ENCODE results near the gene C16orf74. TPM values are rescaled to one million over a fixed set of nuclear protein-coding genes. Genes with fewer than 3 reads are reported as not detected.

Gene C16orf74
- polyA plus RNA-seq, 2 of the 4 experiments (the other 2 are of a cell fraction), result 3.8 to 9.1 TPM

DNA sequence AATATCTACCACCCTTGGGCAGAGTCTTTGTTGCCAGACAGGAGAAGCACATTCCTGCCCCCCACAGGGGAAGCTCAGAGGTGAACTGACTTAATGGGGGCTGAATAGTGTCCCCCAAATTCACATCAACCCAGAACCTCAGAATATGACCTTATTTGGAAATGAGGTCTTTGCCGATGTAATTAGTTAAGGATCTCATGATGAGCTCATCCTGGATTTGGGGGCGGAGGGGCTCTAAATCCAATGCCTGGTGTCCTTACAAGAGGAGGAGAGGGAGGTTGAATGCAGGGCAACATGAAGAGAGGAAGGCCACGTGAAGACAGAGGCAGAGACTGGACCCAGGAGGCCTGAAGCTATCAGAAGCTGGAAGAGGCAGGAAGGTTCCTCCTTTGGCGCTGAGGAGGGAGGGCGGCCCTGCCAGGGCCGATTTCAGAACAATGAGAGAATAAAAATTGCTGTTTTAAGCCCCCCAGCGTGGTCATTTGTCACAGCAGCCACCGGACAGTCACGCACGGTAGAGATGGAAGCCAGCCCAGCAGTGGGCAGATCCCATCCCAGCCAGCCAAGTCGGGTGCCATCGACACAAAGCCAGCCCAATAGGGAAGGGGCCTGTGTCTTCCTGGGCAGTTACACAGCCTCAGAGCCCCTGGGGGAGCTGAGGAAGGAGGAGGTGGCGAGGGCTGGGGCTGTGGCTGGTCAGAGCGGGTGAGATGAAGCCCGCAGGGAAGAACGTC, 21.3 kb downstream of the C16orf74 start:
- ATAC-seq (no peak), FAIRE-seq (no peak), DNase-seq (ENCODE audit: low read depth in 1 of 2, low spot score in 1 of 2) (no peak)
- Histone ChIP-seq H3K4me3 (no peak overlapping the region), H3K4me1 (no peaks in the 10 kb centered on the region), H3K27ac (no peak overlapping the region), H3K9me3 (no peaks in the 10 kb centered on the region), H3K4me2 (no peak overlapping the region)
- ChIA-PET CTCF (interaction anchor here (0.8 to 15.5 kb wide), 3 partner anchors 11 to 55 kb away, joined by 3 to 130 read pairs (median 4); no protein-coding TSS in a partner anchor), POLR2A (no interaction called here)
- no peak for TF ChIP-seq RFX5 (IDR thresholded peaks at IDR 0.05)
- WGBS (ENCODE audit: missing lambda C conversion rate), result 80% methylated on average over 16 of the region's 16 CpGs

DNA sequence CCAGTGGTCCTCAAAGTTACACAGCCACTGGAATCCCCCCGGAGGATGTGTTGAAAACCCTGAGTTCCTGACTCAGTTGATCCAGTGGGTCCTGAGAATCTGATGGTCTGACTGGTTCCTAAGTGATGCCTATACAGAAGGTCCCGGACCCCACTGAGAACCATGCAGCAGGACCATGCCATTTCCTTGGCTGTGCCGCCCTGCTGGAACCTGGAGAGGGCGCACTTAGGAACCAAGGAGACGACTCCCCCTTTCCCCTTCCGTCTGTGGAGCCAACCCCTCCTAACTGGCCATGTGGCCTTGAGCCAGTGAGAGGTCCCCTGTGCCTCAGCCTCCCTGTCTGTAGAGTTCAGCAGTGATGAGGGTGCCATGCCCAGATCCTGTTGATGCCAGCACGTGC, 22.0 kb downstream of the C16orf74 start:
- ChIA-PET POLR2A (no interaction called here), CTCF (interaction anchor here (0.9 to 15.5 kb wide), 2 partner anchors 10 to 54 kb away, joined by 4 to 130 read pairs; no protein-coding TSS in a partner anchor)
- TF ChIP-seq PBX3 (IDR thresholded peaks at IDR 0.05) (no peak), POLR2AphosphoS2 (conservative IDR thresholded peaks at IDR 0.05; ENCODE audit: low read length) (no peak), NR3C1 (IDR thresholded peaks at IDR 0.05) (no peak), RCOR1 (IDR thresholded peaks at IDR 0.05; ENCODE audit: low read depth, low read length) (no peak), HES2 (IDR thresholded peaks at IDR 0.05) (no peak), MAFK (IDR thresholded peaks at IDR 0.05; ENCODE audit: partially characterized antibody) (no peak), JUNB (IDR thresholded peaks at IDR 0.05) (no peak), EP300 (IDR thresholded peaks at IDR 0.05) (no peak), GATA3 (IDR thresholded peaks at IDR 0.05; ENCODE audit: borderline replicate concordance) (no peak), RARB (CRISPR knock-in tag; IDR thresholded peaks at IDR 0.05) (no peak), HDAC2 (IDR thresholded peaks at IDR 0.05) (no peak), ZC3H11A (IDR thresholded peaks at IDR 0.05) (no peak), HEYL (CRISPR knock-in tag; IDR thresholded peaks at IDR 0.05) (no peak), REST (IDR thresholded peaks at IDR 0.05) (no peak), SMC3 (IDR thresholded peaks at IDR 0.05) (no peak)
- TF ChIP-seq, protein P1, sequence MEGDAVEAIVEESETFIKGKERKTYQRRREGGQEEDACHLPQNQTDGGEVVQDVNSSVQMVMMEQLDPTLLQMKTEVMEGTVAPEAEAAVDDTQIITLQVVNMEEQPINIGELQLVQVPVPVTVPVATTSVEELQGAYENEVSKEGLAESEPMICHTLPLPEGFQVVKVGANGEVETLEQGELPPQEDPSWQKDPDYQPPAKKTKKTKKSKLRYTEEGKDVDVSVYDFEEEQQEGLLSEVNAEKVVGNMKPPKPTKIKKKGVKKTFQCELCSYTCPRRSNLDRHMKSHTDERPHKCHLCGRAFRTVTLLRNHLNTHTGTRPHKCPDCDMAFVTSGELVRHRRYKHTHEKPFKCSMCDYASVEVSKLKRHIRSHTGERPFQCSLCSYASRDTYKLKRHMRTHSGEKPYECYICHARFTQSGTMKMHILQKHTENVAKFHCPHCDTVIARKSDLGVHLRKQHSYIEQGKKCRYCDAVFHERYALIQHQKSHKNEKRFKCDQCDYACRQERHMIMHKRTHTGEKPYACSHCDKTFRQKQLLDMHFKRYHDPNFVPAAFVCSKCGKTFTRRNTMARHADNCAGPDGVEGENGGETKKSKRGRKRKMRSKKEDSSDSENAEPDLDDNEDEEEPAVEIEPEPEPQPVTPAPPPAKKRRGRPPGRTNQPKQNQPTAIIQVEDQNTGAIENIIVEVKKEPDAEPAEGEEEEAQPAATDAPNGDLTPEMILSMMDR (IDR thresholded peaks at IDR 0.05), result no peak
- TF ChIP-seq, protein P2, sequence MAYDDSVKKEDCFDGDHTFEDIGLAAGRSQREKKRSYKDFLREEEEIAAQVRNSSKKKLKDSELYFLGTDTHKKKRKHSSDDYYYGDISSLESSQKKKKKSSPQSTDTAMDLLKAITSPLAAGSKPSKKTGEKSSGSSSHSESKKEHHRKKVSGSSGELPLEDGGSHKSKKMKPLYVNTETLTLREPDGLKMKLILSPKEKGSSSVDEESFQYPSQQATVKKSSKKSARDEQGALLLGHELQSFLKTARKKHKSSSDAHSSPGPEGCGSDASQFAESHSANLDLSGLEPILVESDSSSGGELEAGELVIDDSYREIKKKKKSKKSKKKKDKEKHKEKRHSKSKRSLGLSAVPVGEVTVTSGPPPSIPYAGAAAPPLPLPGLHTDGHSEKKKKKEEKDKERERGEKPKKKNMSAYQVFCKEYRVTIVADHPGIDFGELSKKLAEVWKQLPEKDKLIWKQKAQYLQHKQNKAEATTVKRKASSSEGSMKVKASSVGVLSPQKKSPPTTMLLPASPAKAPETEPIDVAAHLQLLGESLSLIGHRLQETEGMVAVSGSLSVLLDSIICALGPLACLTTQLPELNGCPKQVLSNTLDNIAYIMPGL (CRISPR knock-in tag; IDR thresholded peaks at IDR 0.05; ENCODE audit: borderline replicate concordance), result no peak
- H3K4me3 ChIP-seq, result no peak overlapping the region
- no peak for DNase-seq (ENCODE audit: low read depth in 1 of 2, low spot score in 1 of 2)
- H3K4me1 ChIP-seq, result no peaks in the 10 kb centered on the region
- WGBS (ENCODE audit: missing lambda C conversion rate), result 91% methylated on average over 6 of the region's 7 CpGs
- peak in 1 of 2 experiments; percentile 49; a peak in 2 of 6 replicates for ATAC-seq
- H3K4me2 ChIP-seq, result no peak overlapping the region
- H3K27ac ChIP-seq, result no peak overlapping the region
- FAIRE-seq, result no peak
- H3K9me3 ChIP-seq, result no peaks in the 10 kb centered on the region
